NCI-H187 treated with DMSO at 0.1 percent for 48 hours (cell line): ENCODE measurements around the gene TMPRSS4.
A peak's percentile ranks its signal among the peaks of the same experiment; 100 is the strongest.

Experiments used
- DNase-seq: peaks from one replicate; lab custom pipeline; 2025; lab: John Stamatoyannopoulos, UW

The TMPRSS4 gene

GRCh38 chr11:118135051-118135795 lies 58.3 kb downstream of the TMPRSS4 start:
- DNase-seq: no peak

- no peak for DNase-seq
Observed at GRCh38 chr11:118135796-118136165, 58.9 kb downstream of the TMPRSS4 start.

- DNase-seq: no peak
Observed at GRCh38 chr11:118136341-118136740, 59.5 kb downstream of the TMPRSS4 start.

GRCh38 chr11:118136801-118137200 lies 59.9 kb downstream of the TMPRSS4 start:
- no peak for DNase-seq

- DNase-seq: no peak
Observed at GRCh38 chr11:118138839-118139420, 62.1 kb downstream of the TMPRSS4 start.

GRCh38 chr11:118139578-118139977 lies 62.7 kb downstream of the TMPRSS4 start:
- no peak for DNase-seq

GRCh38 chr11:118142081-118142480 lies 65.2 kb downstream of the TMPRSS4 start:
- no peak for DNase-seq

- no peak for DNase-seq
Observed at GRCh38 chr11:118142809-118143208, 65.9 kb downstream of the TMPRSS4 start.

- no peak for DNase-seq
Observed at GRCh38 chr11:118143661-118144185, 66.8 kb downstream of the TMPRSS4 start.

- DNase-seq: no peak
Observed at GRCh38 chr11:118144301-118145268, 67.7 kb downstream of the TMPRSS4 start.

GRCh38 chr11:118145285-118146227 lies 68.7 kb downstream of the TMPRSS4 start:
- peak; percentile 19 for DNase-seq

- DNase-seq: no peak
Observed at GRCh38 chr11:118146554-118146953, 69.7 kb downstream of the TMPRSS4 start.

- no peak for DNase-seq
Observed at GRCh38 chr11:118147502-118147901, 70.6 kb downstream of the TMPRSS4 start.

- no peak for DNase-seq
Observed at GRCh38 chr11:118148240-118148639, 71.4 kb downstream of the TMPRSS4 start.

- no peak for DNase-seq
Observed at GRCh38 chr11:118148856-118149255, 72.0 kb downstream of the TMPRSS4 start.

GRCh38 chr11:118149493-118149892 lies 72.6 kb downstream of the TMPRSS4 start:
- no peak for DNase-seq

- DNase-seq: no peak
Observed at GRCh38 chr11:118151431-118151830, 74.6 kb downstream of the TMPRSS4 start.

GRCh38 chr11:118152020-118152551 lies 75.2 kb downstream of the TMPRSS4 start:
- DNase-seq: no peak

GRCh38 chr11:118152552-118153471 lies 75.9 kb downstream of the TMPRSS4 start, which contains the start of gene SCN4B:
Gene SCN4B, minus strand, starts transcription at chr11:118152823. Its CDS starts 150 bp downstream, at chr11:118152673.
- peak; percentile 25 for DNase-seq

GRCh38 chr11:118153516-118153915 lies 76.6 kb downstream of the TMPRSS4 start:
- DNase-seq: no peak
